Measurements from ENCODE around the gene PERP.

- no peak for TF ChIP-seq RCOR1 (IDR thresholded peaks at IDR 0.05; ENCODE audit: low read length)
- no peak for TF ChIP-seq CTCF (IDR thresholded peaks at IDR 0.05)
- TF ChIP-seq SIN3A (IDR thresholded peaks at IDR 0.05; ENCODE audit: borderline replicate concordance, low read depth, low read length), result no peak
- TF ChIP-seq SMC3 (IDR thresholded peaks at IDR 0.05; ENCODE audit: low read depth, low read length), result no peak
- TF ChIP-seq, protein P1, sequence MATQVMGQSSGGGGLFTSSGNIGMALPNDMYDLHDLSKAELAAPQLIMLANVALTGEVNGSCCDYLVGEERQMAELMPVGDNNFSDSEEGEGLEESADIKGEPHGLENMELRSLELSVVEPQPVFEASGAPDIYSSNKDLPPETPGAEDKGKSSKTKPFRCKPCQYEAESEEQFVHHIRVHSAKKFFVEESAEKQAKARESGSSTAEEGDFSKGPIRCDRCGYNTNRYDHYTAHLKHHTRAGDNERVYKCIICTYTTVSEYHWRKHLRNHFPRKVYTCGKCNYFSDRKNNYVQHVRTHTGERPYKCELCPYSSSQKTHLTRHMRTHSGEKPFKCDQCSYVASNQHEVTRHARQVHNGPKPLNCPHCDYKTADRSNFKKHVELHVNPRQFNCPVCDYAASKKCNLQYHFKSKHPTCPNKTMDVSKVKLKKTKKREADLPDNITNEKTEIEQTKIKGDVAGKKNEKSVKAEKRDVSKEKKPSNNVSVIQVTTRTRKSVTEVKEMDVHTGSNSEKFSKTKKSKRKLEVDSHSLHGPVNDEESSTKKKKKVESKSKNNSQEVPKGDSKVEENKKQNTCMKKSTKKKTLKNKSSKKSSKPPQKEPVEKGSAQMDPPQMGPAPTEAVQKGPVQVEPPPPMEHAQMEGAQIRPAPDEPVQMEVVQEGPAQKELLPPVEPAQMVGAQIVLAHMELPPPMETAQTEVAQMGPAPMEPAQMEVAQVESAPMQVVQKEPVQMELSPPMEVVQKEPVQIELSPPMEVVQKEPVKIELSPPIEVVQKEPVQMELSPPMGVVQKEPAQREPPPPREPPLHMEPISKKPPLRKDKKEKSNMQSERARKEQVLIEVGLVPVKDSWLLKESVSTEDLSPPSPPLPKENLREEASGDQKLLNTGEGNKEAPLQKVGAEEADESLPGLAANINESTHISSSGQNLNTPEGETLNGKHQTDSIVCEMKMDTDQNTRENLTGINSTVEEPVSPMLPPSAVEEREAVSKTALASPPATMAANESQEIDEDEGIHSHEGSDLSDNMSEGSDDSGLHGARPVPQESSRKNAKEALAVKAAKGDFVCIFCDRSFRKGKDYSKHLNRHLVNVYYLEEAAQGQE (IDR thresholded peaks at IDR 0.05; ENCODE audit: low read depth, low read length), result no peak
- TF ChIP-seq EP300 (IDR thresholded peaks at IDR 0.05; ENCODE audit: borderline replicate concordance in 1 of 2, low read depth in 1 of 2, low read length in 1 of 2), result no peak
- TF ChIP-seq, protein P2, sequence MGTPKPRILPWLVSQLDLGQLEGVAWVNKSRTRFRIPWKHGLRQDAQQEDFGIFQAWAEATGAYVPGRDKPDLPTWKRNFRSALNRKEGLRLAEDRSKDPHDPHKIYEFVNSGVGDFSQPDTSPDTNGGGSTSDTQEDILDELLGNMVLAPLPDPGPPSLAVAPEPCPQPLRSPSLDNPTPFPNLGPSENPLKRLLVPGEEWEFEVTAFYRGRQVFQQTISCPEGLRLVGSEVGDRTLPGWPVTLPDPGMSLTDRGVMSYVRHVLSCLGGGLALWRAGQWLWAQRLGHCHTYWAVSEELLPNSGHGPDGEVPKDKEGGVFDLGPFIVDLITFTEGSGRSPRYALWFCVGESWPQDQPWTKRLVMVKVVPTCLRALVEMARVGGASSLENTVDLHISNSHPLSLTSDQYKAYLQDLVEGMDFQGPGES (IDR thresholded peaks at IDR 0.05; ENCODE audit: low read depth, low read length), result no peak
- TF ChIP-seq JUND (IDR thresholded peaks at IDR 0.05), result no peak
- no peak for TF ChIP-seq YY1 (IDR thresholded peaks at IDR 0.05; ENCODE audit: low read depth)
- no peak for TF ChIP-seq CHD2 (IDR thresholded peaks at IDR 0.05; ENCODE audit: low read length, partially characterized antibody)
- TF ChIP-seq RXRA (IDR thresholded peaks at IDR 0.05; ENCODE audit: borderline replicate concordance, low read depth), result no peak
- no peak for TF ChIP-seq NFIC (IDR thresholded peaks at IDR 0.05; ENCODE audit: borderline replicate concordance)
Measured at GRCh38 chr6:138099832-138100231, 7.4 kb downstream of the PERP start.

Data from SK-N-SH (cell line).